Activated T-helper 1 cell treated with anti-CD3 and anti-CD28 coated beads, Interleukin-2, amount 50 U/mL, for 16 hours (primary cell): ENCODE data around the gene HIBCH.

ENCODE experiments used
- DNase-seq, 2 donors: peaks; one replicate each; pipeline ENCODE4 v3.0.0-alpha.2; 2020; ENCODE audit warnings: low read depth in 1 of 2, low spot score in 1 of 2

HIBCH gene

DNA sequence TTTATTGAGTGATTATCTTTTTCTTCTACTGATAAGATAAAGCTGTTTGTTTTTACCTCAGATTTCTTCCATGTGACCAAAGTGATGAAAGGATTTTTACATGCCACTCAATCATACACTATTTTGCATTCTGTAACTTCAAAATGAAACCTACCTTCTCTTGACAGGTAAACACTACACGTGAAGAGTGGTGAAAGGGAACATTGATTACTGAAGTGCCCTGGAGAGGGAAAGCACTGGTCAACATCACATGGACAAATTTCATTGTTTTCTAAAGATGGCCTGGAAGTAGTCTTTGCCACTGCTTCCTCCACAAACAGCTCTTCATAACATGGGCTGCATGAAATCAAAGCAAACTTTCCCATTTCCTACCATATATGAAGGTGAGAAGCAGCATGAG, 120.1 kb downstream of the HIBCH start:
- DNase-seq, result no peak

DNA sequence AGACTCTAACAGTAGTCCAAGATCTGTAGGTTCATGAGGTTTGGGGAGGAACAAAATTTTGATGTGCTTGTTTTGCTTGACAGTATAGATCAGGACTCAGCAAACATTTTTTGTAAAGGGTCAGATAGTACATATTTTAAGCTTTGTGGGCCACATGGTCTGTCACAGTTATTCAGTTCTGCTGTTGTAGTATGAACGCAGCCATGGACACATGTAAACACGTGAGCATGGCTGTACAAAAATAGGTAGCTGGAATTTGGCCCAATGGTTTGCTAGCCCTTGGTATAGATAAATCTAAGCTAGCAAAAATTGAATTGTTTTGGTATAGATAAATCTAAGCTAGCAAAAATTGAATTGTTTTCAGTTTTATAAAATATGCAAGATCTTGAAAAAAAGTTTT, 120.5 kb downstream of the HIBCH start:
- no peak for DNase-seq

GRCh38 chr2:190197143-190197720, 122.4 kb downstream of the HIBCH start:
- DNase-seq, result no peak

- DNase-seq, result no peak
These were observed 129.0 kb downstream of the HIBCH start for GRCh38 chr2:190190507-190191162.

DNA sequence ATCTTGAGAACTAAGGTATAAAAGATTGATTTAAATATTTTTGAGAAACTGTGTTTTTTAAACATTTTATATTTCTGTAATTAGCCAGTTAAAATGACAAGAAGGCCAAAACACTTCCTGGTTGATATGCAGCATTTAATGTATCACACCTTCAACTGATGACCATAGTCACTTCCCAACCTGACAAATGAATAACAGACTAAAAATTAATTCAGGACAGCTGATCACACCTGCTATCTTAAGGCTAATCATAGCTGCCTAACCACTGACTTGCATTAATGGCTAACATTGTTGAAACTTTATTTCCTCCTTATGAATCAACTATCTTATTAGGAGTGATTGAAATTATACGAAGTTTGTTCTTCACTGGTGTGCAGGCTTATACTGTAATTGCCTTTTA, 131.3 kb downstream of the HIBCH start:
- DNase-seq, result no peak

DNA sequence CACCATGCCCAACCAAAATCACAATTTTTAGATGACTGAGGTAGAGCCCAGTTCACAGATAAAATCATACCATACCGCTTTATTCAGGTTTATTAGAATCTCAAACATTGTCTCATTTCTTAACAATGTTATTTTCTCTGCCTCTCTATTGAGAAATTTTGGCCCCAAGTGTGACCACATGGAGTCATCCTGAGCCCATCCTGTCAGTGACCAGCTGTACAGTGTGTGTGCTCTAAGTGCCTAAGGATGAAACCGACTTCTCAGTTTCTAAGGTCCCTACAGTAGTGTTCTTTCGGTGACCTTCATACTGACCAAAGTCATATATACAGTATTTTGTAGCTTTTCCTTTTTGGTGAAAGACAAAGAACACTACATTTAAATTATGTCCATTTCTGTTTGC, 133.4 kb downstream of the HIBCH start:
- no peak for DNase-seq

DNA sequence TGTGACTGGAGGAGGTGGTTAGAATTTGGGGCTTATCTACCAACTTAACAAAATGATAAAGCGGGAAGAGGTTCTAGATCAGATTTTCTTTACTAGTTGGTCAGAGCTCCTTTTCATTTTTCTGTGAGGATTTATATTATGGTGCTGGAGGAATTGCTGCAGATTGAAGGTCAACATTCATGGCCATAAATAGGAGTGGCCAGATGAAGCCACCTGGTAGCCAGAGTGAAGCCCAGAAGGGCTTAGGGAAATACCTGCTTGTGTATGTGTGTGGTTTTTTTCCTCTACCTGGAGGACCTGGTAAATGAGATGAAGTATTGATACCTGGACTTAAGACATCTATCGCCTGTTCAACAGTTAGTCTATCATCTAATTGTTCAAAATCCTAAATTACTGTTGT, 134.2 kb downstream of the HIBCH start:
- no peak for DNase-seq

- no peak for DNase-seq
These were observed 135.2 kb downstream of the HIBCH start for GRCh38 chr2:190184460-190184859.

GRCh38 chr2:190183539-190183938, 136.1 kb downstream of the HIBCH start:
- DNase-seq, result no peak

- DNase-seq, result no peak
These were observed 137.5 kb downstream of the HIBCH start for GRCh38 chr2:190182071-190182524.

DNA sequence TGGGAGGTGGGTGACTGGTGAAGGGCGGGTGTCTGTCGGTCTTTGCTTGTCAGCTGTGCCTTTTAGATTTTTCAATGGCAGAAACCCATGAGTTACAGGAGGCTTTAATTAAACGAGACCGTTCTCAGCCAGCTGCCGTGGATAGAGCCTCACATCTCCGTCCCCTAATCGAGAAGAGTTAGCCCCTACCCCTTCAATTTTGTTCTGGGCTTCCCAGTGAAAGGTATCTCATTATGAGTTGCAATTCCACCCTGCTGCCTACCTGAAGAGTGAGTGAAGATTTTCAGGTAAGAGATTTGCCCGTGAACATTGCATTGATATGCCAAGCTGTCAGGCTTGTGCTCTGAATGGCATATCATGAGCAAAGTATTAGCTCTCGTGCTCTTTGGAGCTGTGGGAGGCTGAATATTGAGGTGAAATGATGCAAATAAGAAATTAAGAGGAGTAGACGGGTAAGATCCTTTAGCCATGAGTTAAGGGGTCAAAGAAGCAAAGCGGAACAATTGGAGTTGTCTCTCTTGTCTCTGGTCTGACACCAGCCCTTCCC, 138.4 kb downstream of the HIBCH start:
- no peak for DNase-seq

- DNase-seq, result no peak
These were observed 139.1 kb downstream of the HIBCH start for GRCh38 chr2:190180313-190181122.

DNA sequence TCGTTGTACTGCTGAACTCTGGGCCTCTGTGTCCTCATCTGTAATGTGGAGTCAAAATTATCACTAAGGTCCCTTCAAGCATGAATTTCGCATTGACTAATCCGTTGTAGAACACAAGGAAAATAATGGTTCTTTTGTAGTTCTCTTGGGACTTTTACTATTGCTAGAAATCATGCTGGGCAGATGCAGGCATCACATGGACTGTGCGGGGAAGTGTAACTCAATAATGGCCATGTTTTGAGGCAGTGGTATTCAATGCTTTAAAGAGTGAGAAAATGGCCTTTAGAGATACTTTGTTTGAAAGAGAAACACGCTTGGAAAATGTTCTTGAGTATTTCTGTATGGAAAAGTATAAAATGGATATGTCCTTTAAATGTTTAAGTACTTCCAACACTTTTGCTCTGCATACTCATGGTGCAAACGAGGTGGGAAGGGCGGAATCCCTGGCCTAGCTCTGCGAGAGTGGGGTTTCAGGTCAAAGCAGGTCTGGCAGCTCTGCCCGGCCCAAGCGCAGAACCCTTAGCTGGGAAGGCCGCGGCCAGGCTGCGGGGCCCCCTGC, 139.8 kb downstream of the HIBCH start:
- no peak for DNase-seq

- no peak for DNase-seq
These were observed 141.4 kb downstream of the HIBCH start for GRCh38 chr2:190178066-190178722.

DNA sequence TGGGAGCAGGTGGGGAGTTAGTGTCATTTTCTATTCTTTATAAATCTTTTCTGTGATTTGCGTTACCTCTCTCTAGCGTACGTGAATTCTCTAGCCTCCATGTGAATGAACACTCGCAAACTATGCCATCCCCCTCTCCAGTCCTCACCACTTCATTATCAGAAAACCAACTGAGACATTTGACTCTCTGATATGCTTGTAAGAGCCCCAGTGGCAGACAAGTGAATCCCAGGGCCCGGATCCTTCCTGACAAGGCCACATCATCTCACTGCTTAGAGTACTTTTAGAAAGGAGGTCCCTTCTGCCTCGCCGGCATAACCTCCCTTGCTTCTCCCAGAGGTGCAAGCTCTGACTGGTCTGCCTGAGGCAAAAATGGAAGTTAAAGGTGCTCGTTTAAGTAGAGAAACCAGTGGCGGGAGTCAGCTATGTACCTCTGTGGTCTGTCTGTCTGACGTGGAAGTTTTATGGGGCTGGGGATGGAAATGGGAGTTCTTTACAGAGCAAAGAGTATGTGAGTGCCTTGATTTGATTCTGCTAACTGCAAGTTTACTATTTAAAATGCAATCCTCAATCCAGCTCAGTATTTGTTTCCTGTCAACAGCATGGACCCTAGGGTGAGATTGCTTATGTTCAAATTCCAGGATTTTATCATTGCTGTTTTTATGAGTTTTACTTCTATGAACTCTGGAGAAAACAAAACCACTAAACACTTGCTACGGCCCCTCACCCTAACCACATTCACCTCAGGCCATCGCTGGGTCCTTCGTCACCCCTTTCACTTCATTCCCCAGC, 142.2 kb downstream of the HIBCH start:
- DNase-seq, result no peak

GRCh38 chr2:190173392-190173791, 146.2 kb downstream of the HIBCH start:
- no peak for DNase-seq

GRCh38 chr2:190170673-190171072, 149.0 kb downstream of the HIBCH start:
- DNase-seq, result no peak

DNA sequence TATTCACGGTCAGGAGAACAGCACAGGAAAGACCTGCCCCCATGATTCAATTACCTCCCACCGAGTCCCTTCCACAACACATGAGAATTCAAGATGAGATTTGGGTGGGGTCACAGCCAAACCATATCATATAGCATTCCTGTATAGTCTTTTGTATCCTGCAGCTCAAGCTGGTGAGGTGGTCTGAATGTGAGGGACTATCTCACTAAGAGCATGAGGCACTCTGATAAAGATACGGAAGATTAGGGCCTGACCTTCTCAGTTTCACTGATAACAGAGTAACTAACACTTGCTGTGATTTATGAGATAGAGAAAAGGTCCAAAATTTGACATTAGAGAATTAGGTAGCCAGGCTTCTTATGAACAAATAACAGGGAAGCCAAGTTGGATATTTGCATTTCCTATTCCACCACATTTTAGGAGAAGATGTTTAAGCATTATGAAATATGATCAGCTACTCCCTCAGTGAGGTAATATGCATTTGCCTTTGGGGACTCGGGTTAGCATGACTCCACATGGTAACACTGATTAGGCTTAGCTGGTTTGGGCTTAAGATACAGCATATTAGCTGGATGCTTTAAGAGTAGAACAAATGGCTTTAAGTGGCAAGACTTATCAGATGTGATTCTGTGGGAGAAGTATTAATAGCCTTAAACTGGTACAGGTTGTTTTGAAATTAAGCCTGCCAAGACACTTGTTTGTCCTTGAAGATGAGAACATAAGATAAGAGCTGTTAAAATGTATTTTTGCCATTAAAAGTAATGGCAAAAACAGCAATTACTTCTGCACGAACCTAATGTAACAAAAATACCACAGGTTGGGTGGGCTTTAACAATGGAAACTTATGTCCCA, 150.2 kb downstream of the HIBCH start:
- DNase-seq, result no peak

DNA sequence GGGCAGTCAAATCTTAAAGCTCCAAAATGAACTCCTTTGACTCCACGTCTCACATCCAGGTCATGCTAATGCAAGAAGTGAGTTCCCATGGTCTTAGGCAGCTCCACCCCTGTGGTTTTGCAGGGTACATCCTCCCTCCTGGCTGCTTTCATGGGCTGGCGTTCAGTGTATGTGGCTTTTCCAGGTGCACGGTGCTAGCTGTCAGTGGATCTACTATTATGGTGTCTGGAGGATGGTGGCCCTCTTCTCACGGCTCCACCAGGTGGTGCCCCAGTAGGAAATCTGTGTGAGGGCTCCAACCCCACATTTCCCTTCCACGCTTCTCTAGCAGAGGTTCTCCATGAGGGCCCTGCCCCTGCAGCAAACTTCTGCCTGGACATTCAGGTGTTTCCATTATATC, 151.9 kb downstream of the HIBCH start:
- DNase-seq, result no peak
